ENCODE results near the gene ADGRG3.
A peak's percentile ranks its signal among the peaks of the same experiment; 100 is the strongest.

The ADGRG3 gene

GRCh38 chr16:57734308-57734924 lies 66.3 kb downstream of the ADGRG3 start:
- H3K4me3 ChIP-seq (ENCODE audit: low read depth, low read length) = peak overlapping the region; percentile 80
- no peak for TF ChIP-seq CTCF (IDR thresholded peaks at IDR 0.05; ENCODE audit: low read depth, low read length)

- no peak for TF ChIP-seq CTCF (IDR thresholded peaks at IDR 0.05; ENCODE audit: low read depth, low read length)
- peak overlapping the region; percentile 80 for H3K4me3 ChIP-seq (ENCODE audit: low read depth, low read length)
These were observed 67.0 kb downstream of the ADGRG3 start for GRCh38 chr16:57734925-57735754.

GRCh38 chr16:57735755-57736418 lies 67.8 kb downstream of the ADGRG3 start, which contains the start of gene KATNB1:
TSS of gene KATNB1 (plus strand) at chr16:57735770. CDS start at chr16:57737244, 1,474 bp downstream.
- TF ChIP-seq CTCF (IDR thresholded peaks at IDR 0.05; ENCODE audit: low read depth, low read length) = no peak

GRCh38 chr16:57736419-57737351 lies 68.6 kb downstream of the ADGRG3 start:
- no peak for TF ChIP-seq CTCF (IDR thresholded peaks at IDR 0.05; ENCODE audit: low read depth, low read length)
- peak overlapping the region; percentile 80 for H3K4me3 ChIP-seq (ENCODE audit: low read depth, low read length)

More at GRCh38 chr16:57735755-57736418, 67.8 kb downstream of the ADGRG3 start, which contains the start of gene KATNB1:
- peak within 1 kb of the TSS; percentile 80 for H3K4me3 ChIP-seq (ENCODE audit: low read depth, low read length)

- H3K4me3 ChIP-seq (ENCODE audit: low read depth, low read length) = no peak overlapping the region
- no peak for TF ChIP-seq CTCF (IDR thresholded peaks at IDR 0.05; ENCODE audit: low read depth, low read length)
These were observed 70.7 kb downstream of the ADGRG3 start for GRCh38 chr16:57738844-57739243.
